Endothelial cell of umbilical vein (primary cell): ENCODE measurements around the gene GPR162. TPM values are rescaled to one million over a fixed set of nuclear protein-coding genes. Genes with fewer than 3 reads are reported as not detected.

Source experiments
- BruUV-seq: library from RNA; stranded (reverse); fragments of 400-500 nt; replicated peaks from 2 replicates; lab custom pipeline; 2021; lab: Mats Ljungman, UMichigan
- CTCF ChIA-PET: fragments of 300-600, 350-600 bp; sonication (Branson Sonifier 250); formaldehyde crosslinking; loops from one replicate; lab custom pipeline; 2021; ENCODE audit warnings: antibody characterized with exemption, inconsistent platforms; lab: Charles Lee
- POLR2A ChIA-PET: fragments of 300-600, 350-600 bp; sonication (Branson Sonifier 250); formaldehyde crosslinking; loops from one replicate; lab custom pipeline; 2021; ENCODE audit warnings: antibody characterized with exemption, inconsistent platforms; lab: Charles Lee
- DNase-seq: peaks from one replicate; pipeline ENCODE4 v3.0.0-alpha.2; 2011; ENCODE audit warnings: low read depth, low spot score
- FAIRE-seq: peaks from 2 replicates; lab custom pipeline; 2011; peaks lifted over from hg19 to GRCh38; lab: Jason Lieb, UNC
- H2AFZ ChIP-seq: 2 replicates; pipeline ENCODE4 v1.6.0; 2012; ENCODE audit warnings: low read depth, low read length, control low read depth, inconsistent platforms
- H3K27ac ChIP-seq: 2 replicates; pipeline ENCODE4 v1.5.1; 2011; ENCODE audit warnings: low read depth, mild to moderate bottlenecking, control low read depth, low read length, moderate library complexity; ENCODE audit not compliant: insufficient read depth
- H3K27me3 ChIP-seq, 2 experiments: 2 replicates each; pipeline versions ENCODE4 v1.6.0 to v1.6.1; 2011; ENCODE audit warnings: low read length in 2 of 2, mixed read lengths in 1 of 2; ENCODE audit not compliant: control insufficient read depth in 2 of 2, insufficient read depth in 2 of 2
- H3K36me3 ChIP-seq, 2 experiments: 2 replicates in 1 of 2; 3 replicates in 1 of 2; pipeline ENCODE4 v1.5.1; 2011; ENCODE audit warnings: low read length in 2 of 2, mild to moderate bottlenecking in 1 of 2, moderate library complexity in 1 of 2; ENCODE audit not compliant: control insufficient read depth in 2 of 2, insufficient read depth in 2 of 2; ENCODE audit errors: extremely low read depth in 1 of 2
- H3K4me1 ChIP-seq: 3 replicates; pipeline ENCODE4 v1.5.1; 2011; ENCODE audit warnings: mild to moderate bottlenecking, low read length; ENCODE audit not compliant: control insufficient read depth, insufficient read depth; ENCODE audit errors: extremely low read depth
- H3K4me2 ChIP-seq: 2 replicates; pipeline ENCODE4 v1.6.1; 2011; ENCODE audit warnings: low read length, control low read depth, mixed read lengths; ENCODE audit not compliant: insufficient read depth
- H3K4me3 ChIP-seq, 3 experiments: fragments of 200-600 bp in 1 of 3; sonication (generic), shearing (Covaris generic) in 1 of 3; replicated peaks in 1 of 3; 2 replicates each; pipeline ENCODE4 v1.5.1; 2011 to 2016; ENCODE audit warnings: control low read depth in 3 of 3, low read length in 3 of 3, mild to moderate bottlenecking in 2 of 3, inconsistent platforms in 1 of 3, low read depth in 1 of 3, moderate library complexity in 1 of 3; ENCODE audit not compliant: insufficient read depth in 1 of 3
- H3K79me2 ChIP-seq: 2 replicates; pipeline ENCODE4 v1.6.0; 2012; ENCODE audit warnings: low read length, inconsistent platforms; ENCODE audit not compliant: control insufficient read depth, insufficient read depth
- H3K9ac ChIP-seq: replicated peaks from 2 replicates; pipeline ENCODE3; 2011; ENCODE audit warnings: low read length, control low read depth; ENCODE audit not compliant: insufficient read depth; ENCODE audit errors: extremely low read depth
- H3K9me1 ChIP-seq: replicated peaks from 3 replicates; pipeline ENCODE4 v1.6.0; 2011; ENCODE audit warnings: mild to moderate bottlenecking, low read length; ENCODE audit not compliant: control insufficient read depth, insufficient read depth; ENCODE audit errors: extremely low read depth
- H3K9me3 ChIP-seq: replicated peaks from 2 replicates; pipeline ENCODE4 v1.5.1; 2012; ENCODE audit warnings: low read length, inconsistent platforms; ENCODE audit not compliant: control insufficient read depth, insufficient read depth
- H4K20me1 ChIP-seq: replicated peaks from 2 replicates; pipeline ENCODE3; 2011; ENCODE audit warnings: mild to moderate bottlenecking, low read length; ENCODE audit not compliant: control insufficient read depth, insufficient read depth; ENCODE audit errors: extremely low read depth
- EZH2 ChIP-seq: IDR thresholded peaks from 2 replicates; pipeline ENCODE4 v1.6.1; 2012; ENCODE audit warnings: borderline replicate concordance, low read depth, mild to moderate bottlenecking, moderate library complexity, low read length, inconsistent platforms; ENCODE audit not compliant: severe bottlenecking
- FOS ChIP-seq: IDR thresholded peaks from 2 replicates; pipeline ENCODE4 v1.6.1; 2011; ENCODE audit warnings: mild to moderate bottlenecking, low read length, moderate library complexity, borderline replicate concordance; ENCODE audit not compliant: insufficient read depth
- GATA2 ChIP-seq: IDR thresholded peaks from 2 replicates; pipeline ENCODE4 v1.7.0; 2011; ENCODE audit warnings: low read depth, mild to moderate bottlenecking, moderate library complexity, mixed read lengths, low read length; ENCODE audit not compliant: insufficient read length, insufficient read depth
- JUN ChIP-seq: IDR thresholded peaks from 2 replicates; pipeline ENCODE4 v1.6.1; 2011; ENCODE audit warnings: borderline replicate concordance, low read depth; ENCODE audit not compliant: insufficient read length, insufficient read depth
- MYC ChIP-seq: IDR thresholded peaks from one replicate; pipeline ENCODE4 v1.6.1; 2011; ENCODE audit warnings: mild to moderate bottlenecking, low read depth, low read length
- POLR2A ChIP-seq: IDR thresholded peaks from 2 replicates; pipeline ENCODE4 v1.6.1; 2012; ENCODE audit warnings: low read depth, mild to moderate bottlenecking, control low read depth, low read length
- POLR2AphosphoS5 ChIP-seq: IDR thresholded peaks from 2 replicates; pipeline ENCODE4 v1.6.1; 2012; ENCODE audit warnings: low read depth, mild to moderate bottlenecking, control low read depth, low read length, moderate library complexity; ENCODE audit not compliant: insufficient read depth
- dilution Hi-C: fragments of 300-500 bp; cut with MboI; formaldehyde crosslinking; loops from one replicate; pipeline ENCODE4 v1.15.0; 2019; ENCODE audit warnings: low sequenced_read_pairs; ENCODE audit not compliant: extremely low pct_ligation_motif_present
- intact Hi-C: fragments of 100-400 bp; cut with micrococcal nuclease; formaldehyde crosslinking; loops from one replicate; pipeline ENCODE4 v1.10.0; 2022
- polyA plus RNA-seq, 4 experiments: library from polyadenylated mRNA; depleted of rRNA in 3 of 4; stranded (reverse) in 3 of 4; unstranded in 1 of 4; fragments of >200 nt; gene quantifications; 2 replicates each; pipeline versions ENCODE4 v1.2.1 to v1.2.3, GENCODE V29; 2011 to 2012; ENCODE audit warnings: missing spikeins in 1 of 4
- total RNA-seq: library from RNA; stranded (reverse); gene quantifications from 2 replicates; pipeline ENCODE4 v1.2.3, GENCODE V29; 2021
- TF ChIP-seq, protein P1 (sequence below), 2 donors: IDR thresholded peaks; 1 replicate in 1 of 2; 2 replicates in 1 of 2; pipeline ENCODE4 v1.5.1; 2011; ENCODE audit warnings: low read length in 2 of 2, mild to moderate bottlenecking in 2 of 2, moderate library complexity in 2 of 2, control low read depth in 1 of 2, inconsistent platforms in 1 of 2, low read depth in 1 of 2; ENCODE audit not compliant: insufficient read depth in 1 of 2; ENCODE audit errors: extremely low read depth in 1 of 2
- TF ChIP-seq, protein P2 (sequence below): IDR thresholded peaks from 2 replicates; pipeline ENCODE4 v1.6.1; 2011; ENCODE audit not compliant: insufficient read depth, insufficient read length

Gene GPR162
- total and polyA plus RNA-seq, 2 donors (not counting 3 experiments of a cell fraction or from before 2014, with no cell fraction given): 9.7 to 13.7 TPM

DNA sequence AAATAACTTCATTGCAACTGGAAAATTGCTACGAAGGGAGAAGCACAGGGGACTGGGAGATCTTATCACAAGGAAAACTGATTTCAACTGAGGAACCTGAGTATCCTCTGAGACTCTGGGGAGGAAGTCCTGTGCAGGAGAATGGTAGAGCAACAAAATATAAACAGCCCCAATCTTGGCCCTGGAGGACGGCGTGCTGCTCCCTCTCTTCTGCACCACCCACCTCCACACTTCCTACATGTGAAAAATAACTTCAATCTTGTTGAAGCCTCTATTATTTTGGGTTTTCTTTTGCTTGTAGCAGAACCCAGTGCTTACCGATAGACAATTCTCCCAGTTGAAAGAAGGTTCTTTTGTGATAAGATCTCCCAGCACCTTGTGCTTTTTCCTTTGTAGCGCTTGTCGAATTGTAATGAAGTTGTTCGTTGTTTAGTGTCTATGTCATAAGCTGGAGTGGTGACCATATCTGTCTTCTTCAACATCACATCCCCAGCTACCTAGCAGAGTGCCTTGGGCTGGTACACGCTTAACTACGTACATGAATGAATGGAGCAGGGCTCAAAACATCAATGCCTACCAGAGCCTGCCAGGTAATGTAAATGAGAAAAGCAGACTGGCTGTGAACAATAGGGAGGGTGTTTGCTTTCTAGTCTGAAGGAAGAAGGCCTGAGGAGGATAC, 35.1 kb upstream of the GPR162 start:
- Histone ChIP-seq H3K79me2 (no peaks in the 10 kb centered on the region), H3K9me1 (no peaks in the 10 kb centered on the region), H2AFZ (no peak overlapping the region), H3K27ac (no peak overlapping the region), H3K9me3 (no peaks in the 10 kb centered on the region), H3K4me1 (no peaks in the 10 kb centered on the region), H3K27me3 (peaks cover 0 to 2% of the 10 kb centered on the region in 2 experiments), H3K4me2 (no peak overlapping the region), H4K20me1 (no peaks in the 10 kb centered on the region), H3K36me3 (no peaks in the 10 kb centered on the region), H3K9ac (no peak overlapping the region), H3K4me3 (no peak overlapping the region)
- CTCF ChIA-PET: interaction anchor here (1.4 to 1.6 kb wide), 2 partner anchors 20 to 27 kb away, joined by 4 to 5 read pairs; partner anchors contain the start of gene PTMS
- POLR2A ChIA-PET: no interaction called here
- BruUV-seq: no TSS peak
- TF ChIP-seq GATA2 (no peak), JUN (no peak), FOS (no peak), MYC (no peak), POLR2AphosphoS5 (no peak), EZH2 (no peak), POLR2A (no peak)
- TF ChIP-seq, protein P1, sequence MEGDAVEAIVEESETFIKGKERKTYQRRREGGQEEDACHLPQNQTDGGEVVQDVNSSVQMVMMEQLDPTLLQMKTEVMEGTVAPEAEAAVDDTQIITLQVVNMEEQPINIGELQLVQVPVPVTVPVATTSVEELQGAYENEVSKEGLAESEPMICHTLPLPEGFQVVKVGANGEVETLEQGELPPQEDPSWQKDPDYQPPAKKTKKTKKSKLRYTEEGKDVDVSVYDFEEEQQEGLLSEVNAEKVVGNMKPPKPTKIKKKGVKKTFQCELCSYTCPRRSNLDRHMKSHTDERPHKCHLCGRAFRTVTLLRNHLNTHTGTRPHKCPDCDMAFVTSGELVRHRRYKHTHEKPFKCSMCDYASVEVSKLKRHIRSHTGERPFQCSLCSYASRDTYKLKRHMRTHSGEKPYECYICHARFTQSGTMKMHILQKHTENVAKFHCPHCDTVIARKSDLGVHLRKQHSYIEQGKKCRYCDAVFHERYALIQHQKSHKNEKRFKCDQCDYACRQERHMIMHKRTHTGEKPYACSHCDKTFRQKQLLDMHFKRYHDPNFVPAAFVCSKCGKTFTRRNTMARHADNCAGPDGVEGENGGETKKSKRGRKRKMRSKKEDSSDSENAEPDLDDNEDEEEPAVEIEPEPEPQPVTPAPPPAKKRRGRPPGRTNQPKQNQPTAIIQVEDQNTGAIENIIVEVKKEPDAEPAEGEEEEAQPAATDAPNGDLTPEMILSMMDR (IDR thresholded peaks at IDR 0.05; ENCODE audit: extremely low read depth in 1 of 2, insufficient read depth in 1 of 2, low read depth in 1 of 2, low read length in 2 of 2): no peak
- TF ChIP-seq, protein P2, sequence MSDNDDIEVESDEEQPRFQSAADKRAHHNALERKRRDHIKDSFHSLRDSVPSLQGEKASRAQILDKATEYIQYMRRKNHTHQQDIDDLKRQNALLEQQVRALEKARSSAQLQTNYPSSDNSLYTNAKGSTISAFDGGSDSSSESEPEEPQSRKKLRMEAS: no peak
- no peak for DNase-seq
- intact Hi-C loops (no loop called here), dilution Hi-C loops (no loop called here)
- FAIRE-seq: no peak
